ENCODE data around the gene DUSP22.

Gene DUSP22

DNA sequence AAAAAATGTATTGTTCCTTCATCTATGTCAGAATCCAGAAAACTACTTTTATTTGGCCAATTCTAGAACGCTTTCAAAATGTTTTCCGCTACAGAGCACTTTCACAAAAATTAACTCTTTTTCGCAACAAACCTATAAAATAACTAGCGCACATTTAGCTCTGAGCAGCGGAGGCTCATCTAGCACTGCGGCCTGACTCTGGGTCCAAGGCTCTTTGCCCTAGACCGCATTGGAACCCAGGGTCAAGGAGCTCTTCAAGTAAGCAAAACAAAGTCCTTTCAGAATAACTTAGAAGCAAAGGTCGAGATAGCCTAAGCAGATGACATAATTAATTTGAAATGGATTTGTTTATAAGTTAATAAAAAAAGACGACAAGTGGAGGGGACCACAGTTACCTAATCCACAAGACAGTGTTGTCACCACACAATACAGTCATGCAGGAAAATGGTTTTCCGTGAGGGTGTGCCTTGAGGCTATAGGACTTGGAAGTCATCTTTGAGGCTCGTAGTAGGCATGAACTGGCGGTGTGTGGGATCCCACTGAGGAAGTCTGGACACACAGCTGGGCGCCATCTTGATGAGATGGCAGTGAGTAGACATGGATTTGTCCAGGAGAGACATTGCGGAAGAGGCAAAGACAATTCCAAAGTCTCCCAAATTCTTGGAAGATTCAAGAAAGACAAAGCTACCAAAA is 70.1 kb downstream of the DUSP22 start:
- no peaks in the 10 kb centered on the region for H3K36me3 ChIP-seq (ENCODE audit: insufficient read depth, low read depth, low read length)
- no peak overlapping the region for H3K9ac ChIP-seq (ENCODE audit: low read depth, low read length)
- no peaks in the 10 kb centered on the region for H3K27me3 ChIP-seq (ENCODE audit: insufficient read depth, low read length)
- no peak overlapping the region for H3K4me3 ChIP-seq (ENCODE audit: low read length)
- H3K27ac ChIP-seq (ENCODE audit: low read length) = no peak overlapping the region
- H3K4me1 ChIP-seq (ENCODE audit: insufficient read depth, low read length) = no peaks in the 10 kb centered on the region
- H3K9me3 ChIP-seq (ENCODE audit: insufficient read depth, low read depth, low read length) = peaks cover 27% of the 10 kb centered on the region

DNA sequence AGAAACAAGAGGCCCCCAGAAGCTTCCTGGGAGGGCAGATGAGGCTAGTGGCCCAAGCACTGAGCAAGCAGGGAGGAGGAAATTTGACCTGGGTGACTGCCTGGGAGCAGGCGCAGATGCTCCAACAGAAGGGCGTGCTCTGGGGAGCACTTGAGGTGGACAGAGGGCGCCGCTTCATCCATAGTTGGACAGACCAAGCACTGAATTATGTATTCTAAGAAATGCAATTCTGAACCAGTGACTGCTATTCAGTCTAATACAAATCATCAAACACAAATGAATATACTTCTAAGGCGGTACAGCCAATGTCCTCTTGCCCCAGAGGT is 70.6 kb downstream of the DUSP22 start:
- H3K9ac ChIP-seq (ENCODE audit: low read depth, low read length) = no peak overlapping the region
- no peaks in the 10 kb centered on the region for H3K27me3 ChIP-seq (ENCODE audit: insufficient read depth, low read length)
- no peaks in the 10 kb centered on the region for H3K4me1 ChIP-seq (ENCODE audit: insufficient read depth, low read length)
- no peak overlapping the region for H3K27ac ChIP-seq (ENCODE audit: low read length)
- H3K9me3 ChIP-seq (ENCODE audit: insufficient read depth, low read depth, low read length) = peaks cover 27% of the 10 kb centered on the region
- H3K36me3 ChIP-seq (ENCODE audit: insufficient read depth, low read depth, low read length) = no peaks in the 10 kb centered on the region
- H3K4me3 ChIP-seq (ENCODE audit: low read length) = no peak overlapping the region

- no peaks in the 10 kb centered on the region for H3K27me3 ChIP-seq (ENCODE audit: insufficient read depth, low read length)
- H3K9ac ChIP-seq (ENCODE audit: low read depth, low read length) = no peak overlapping the region
- peaks cover 27% of the 10 kb centered on the region for H3K9me3 ChIP-seq (ENCODE audit: insufficient read depth, low read depth, low read length)
- H3K4me3 ChIP-seq (ENCODE audit: low read length) = no peak overlapping the region
- no peaks in the 10 kb centered on the region for H3K4me1 ChIP-seq (ENCODE audit: insufficient read depth, low read length)
- H3K36me3 ChIP-seq (ENCODE audit: insufficient read depth, low read depth, low read length) = no peaks in the 10 kb centered on the region
- no peak overlapping the region for H3K27ac ChIP-seq (ENCODE audit: low read length)
Observed at GRCh38 chr6:363291-363690, 71.0 kb downstream of the DUSP22 start.

GRCh38 chr6:363909-364308 is 71.6 kb downstream of the DUSP22 start:
- H3K27me3 ChIP-seq (ENCODE audit: insufficient read depth, low read length) = no peaks in the 10 kb centered on the region
- H3K9ac ChIP-seq (ENCODE audit: low read depth, low read length) = no peak overlapping the region

DNA sequence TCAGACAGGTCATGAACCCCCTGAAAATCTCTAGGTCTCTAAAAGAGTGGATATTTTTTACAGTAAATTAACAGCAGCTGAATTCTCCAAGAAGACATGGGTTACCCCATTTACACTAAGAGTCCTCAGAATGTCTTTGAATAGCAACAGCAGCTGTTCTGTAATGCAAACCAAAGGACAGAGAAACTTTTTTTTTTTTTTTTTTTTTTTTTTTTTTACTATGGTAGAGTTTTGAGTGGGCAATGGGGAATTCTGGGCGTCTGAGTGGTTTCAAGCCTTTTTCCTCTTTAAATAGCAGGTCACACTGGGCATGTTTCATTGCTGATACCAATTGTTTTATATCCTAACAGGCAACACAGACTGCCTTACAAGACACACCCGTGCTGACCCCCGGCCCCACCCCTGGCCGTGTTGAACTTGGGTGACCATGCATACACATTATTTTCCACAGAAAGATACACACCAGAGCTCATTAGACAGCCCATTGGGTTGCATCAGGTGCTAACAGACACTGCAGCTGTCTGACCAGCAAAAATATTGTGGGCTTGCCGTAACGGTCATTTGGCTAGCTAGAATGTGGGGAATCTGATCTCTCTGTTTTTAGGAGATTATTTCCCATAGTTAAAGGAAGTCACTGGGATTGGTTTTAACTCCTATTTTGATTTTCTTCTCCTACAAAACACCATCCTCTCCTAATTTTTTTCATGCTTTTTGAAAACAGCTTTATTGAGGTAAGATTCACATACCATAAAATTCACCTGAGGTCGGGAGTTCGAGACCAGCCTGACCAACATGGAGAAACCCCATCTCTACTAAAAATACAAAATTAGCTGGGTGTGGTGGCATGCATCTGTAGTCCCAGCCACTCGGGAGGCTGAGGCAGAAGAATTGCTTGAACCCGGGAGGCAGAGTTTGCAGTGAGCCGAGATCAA is 72.6 kb downstream of the DUSP22 start:
- no peak overlapping the region for H3K9ac ChIP-seq (ENCODE audit: low read depth, low read length)
- no peaks in the 10 kb centered on the region for H3K27me3 ChIP-seq (ENCODE audit: insufficient read depth, low read length)
- no peaks in the 10 kb centered on the region for H3K36me3 ChIP-seq (ENCODE audit: insufficient read depth, low read depth, low read length)
- peaks cover 27% of the 10 kb centered on the region for H3K9me3 ChIP-seq (ENCODE audit: insufficient read depth, low read depth, low read length)
- H3K27ac ChIP-seq (ENCODE audit: low read length) = no peak overlapping the region
- H3K4me1 ChIP-seq (ENCODE audit: insufficient read depth, low read length) = no peaks in the 10 kb centered on the region
- no peak overlapping the region for H3K4me3 ChIP-seq (ENCODE audit: low read length)

More at GRCh38 chr6:363909-364308, 71.6 kb downstream of the DUSP22 start:
- Histone ChIP-seq H3K36me3 (ENCODE audit: insufficient read depth, low read depth, low read length) (no peaks in the 10 kb centered on the region), H3K27ac (ENCODE audit: low read length) (no peak overlapping the region), H3K4me3 (ENCODE audit: low read length) (no peak overlapping the region), H3K4me1 (ENCODE audit: insufficient read depth, low read length) (no peaks in the 10 kb centered on the region), H3K9me3 (ENCODE audit: insufficient read depth, low read depth, low read length) (peaks cover 27% of the 10 kb centered on the region)

- Histone ChIP-seq H3K9ac (ENCODE audit: low read depth, low read length) (no peak overlapping the region), H3K27me3 (ENCODE audit: insufficient read depth, low read length) (no peaks in the 10 kb centered on the region), H3K36me3 (ENCODE audit: insufficient read depth, low read depth, low read length) (no peaks in the 10 kb centered on the region), H3K27ac (ENCODE audit: low read length) (no peak overlapping the region), H3K9me3 (ENCODE audit: insufficient read depth, low read depth, low read length) (peaks cover 31% of the 10 kb centered on the region), H3K4me1 (ENCODE audit: insufficient read depth, low read length) (no peaks in the 10 kb centered on the region), H3K4me3 (ENCODE audit: low read length) (no peak overlapping the region)
Observed at GRCh38 chr6:365835-366234, 73.5 kb downstream of the DUSP22 start.

DNA sequence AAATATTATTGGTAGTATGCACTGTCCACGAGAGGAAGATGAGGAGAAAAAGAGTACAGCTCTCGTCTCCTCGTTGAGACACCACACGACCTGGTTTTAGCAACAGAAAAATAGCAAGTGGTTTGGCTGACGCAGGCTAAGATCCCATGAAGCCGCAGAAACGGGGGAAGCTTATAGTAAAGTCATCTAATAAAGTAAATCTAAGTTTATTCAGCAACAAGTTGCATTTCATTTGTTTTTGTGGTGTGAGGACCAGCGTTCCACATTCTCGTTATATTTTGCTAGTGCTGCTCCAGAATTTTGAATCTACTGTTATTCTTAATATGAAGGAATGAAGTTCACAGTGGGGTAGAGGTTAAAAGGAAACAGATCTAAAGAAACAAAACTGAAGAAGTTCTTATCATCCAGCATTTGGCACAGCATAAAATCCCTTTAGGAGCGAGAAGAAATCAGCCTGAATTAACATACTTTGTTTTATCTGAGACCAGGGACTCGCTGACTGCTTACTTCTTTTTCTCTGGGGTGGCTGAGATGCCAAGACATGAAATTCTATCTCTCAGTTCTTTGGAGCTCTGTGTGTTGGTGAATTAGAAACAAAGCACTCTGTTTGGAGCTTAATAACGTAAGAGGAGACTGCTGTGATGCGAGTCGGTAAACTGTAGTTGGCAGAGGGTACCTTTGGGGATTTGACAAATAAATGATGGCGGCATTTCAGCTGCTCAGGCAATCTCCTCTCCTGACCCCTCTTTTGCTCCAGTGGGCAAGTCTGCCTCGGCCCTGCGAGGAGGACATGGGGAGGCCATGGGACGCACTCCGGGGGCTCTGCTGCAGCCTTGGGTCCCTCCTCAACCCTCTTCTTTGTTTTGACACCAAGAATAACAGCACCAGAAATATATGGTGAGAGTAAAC is 74.4 kb downstream of the DUSP22 start:
- no peaks in the 10 kb centered on the region for H3K36me3 ChIP-seq (ENCODE audit: insufficient read depth, low read depth, low read length)
- H3K9ac ChIP-seq (ENCODE audit: low read depth, low read length) = no peak overlapping the region
- no peak overlapping the region for H3K27ac ChIP-seq (ENCODE audit: low read length)
- H3K9me3 ChIP-seq (ENCODE audit: insufficient read depth, low read depth, low read length) = peaks cover 31% of the 10 kb centered on the region
- H3K4me1 ChIP-seq (ENCODE audit: insufficient read depth, low read length) = no peaks in the 10 kb centered on the region
- no peaks in the 10 kb centered on the region for H3K27me3 ChIP-seq (ENCODE audit: insufficient read depth, low read length)
- no peak overlapping the region for H3K4me3 ChIP-seq (ENCODE audit: low read length)

DNA sequence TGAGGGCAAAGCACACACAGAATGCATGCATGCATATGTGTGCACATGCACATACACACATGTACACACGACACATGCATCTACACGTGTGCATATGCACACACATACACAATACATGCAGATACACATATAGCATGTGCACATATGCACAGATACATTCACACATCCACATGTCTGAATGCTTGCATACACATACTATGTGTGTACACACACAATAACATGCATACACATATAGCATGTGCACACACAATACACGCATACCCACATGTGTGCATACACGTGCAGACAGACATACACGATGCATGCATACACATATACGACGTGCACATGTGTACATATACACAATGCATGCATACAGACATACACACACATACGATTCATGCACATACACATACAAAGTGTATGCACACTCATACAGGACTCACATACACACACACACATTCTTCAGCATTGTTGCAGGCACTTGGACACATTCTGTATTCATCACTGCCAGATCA is 75.1 kb downstream of the DUSP22 start:
- Histone ChIP-seq H3K9me3 (ENCODE audit: insufficient read depth, low read depth, low read length) (peaks cover 31% of the 10 kb centered on the region), H3K27ac (ENCODE audit: low read length) (no peak overlapping the region), H3K4me1 (ENCODE audit: insufficient read depth, low read length) (no peaks in the 10 kb centered on the region), H3K36me3 (ENCODE audit: insufficient read depth, low read depth, low read length) (no peaks in the 10 kb centered on the region), H3K9ac (ENCODE audit: low read depth, low read length) (no peak overlapping the region), H3K27me3 (ENCODE audit: insufficient read depth, low read length) (no peaks in the 10 kb centered on the region), H3K4me3 (ENCODE audit: low read length) (no peak overlapping the region)

DNA sequence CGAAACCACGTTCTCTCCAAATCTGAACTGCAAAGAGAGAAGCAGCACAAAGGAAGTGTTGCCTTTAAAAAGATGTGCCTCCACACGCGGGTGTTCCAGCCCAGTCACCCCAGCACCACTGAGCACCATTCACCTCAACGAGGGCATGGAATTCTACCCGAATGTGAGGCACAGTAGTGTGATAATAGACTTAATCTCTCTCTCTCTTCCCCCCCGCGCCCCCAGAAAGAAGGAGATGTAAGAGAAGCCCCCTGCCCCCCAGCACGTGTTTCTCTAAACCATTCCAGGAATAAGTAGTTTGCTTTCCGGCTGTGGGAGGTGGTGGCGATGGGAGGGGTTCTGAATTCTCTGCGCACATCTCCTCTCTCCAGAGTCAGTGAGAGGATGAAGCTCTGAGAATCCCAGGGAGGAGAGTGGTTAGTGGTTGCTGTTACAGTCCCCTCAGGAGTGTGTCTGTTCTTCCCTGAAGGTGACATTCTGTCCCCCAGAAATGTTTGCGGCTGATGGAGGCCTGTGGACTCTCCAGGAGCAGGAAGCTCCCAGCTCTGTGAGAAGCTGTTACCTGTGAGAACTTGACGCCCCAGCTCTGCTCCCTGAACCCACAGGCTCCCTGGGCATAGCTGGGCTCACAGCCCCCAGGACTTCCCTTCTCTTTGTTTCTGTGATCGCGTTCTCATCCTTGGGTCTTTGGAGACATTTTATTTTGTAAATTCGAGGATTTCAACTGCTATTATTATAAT is 75.8 kb downstream of the DUSP22 start:
- Histone ChIP-seq H3K4me3 (ENCODE audit: low read length) (no peak overlapping the region), H3K27ac (ENCODE audit: low read length) (no peak overlapping the region), H3K4me1 (ENCODE audit: insufficient read depth, low read length) (no peaks in the 10 kb centered on the region), H3K36me3 (ENCODE audit: insufficient read depth, low read depth, low read length) (no peaks in the 10 kb centered on the region), H3K9me3 (ENCODE audit: insufficient read depth, low read depth, low read length) (peaks cover 25% of the 10 kb centered on the region), H3K27me3 (ENCODE audit: insufficient read depth, low read length) (peaks cover 5% of the 10 kb centered on the region; the same call in 1 of the 2 replicates), H3K9ac (ENCODE audit: low read depth, low read length) (no peak overlapping the region)

- H3K9ac ChIP-seq (ENCODE audit: low read depth, low read length) = no peak overlapping the region
- no peak overlapping the region for H3K4me3 ChIP-seq (ENCODE audit: low read length)
- peaks cover 12% of the 10 kb centered on the region; the same call in 1 of the 2 replicates for H3K27me3 ChIP-seq (ENCODE audit: insufficient read depth, low read length)
- H3K4me1 ChIP-seq (ENCODE audit: insufficient read depth, low read length) = peaks cover 5% of the 10 kb centered on the region; the same call in 1 of the 2 replicates
- no peaks in the 10 kb centered on the region for H3K36me3 ChIP-seq (ENCODE audit: insufficient read depth, low read depth, low read length)
- peaks cover 8% of the 10 kb centered on the region; the same call in 1 of the 2 replicates for H3K9me3 ChIP-seq (ENCODE audit: insufficient read depth, low read depth, low read length)
- H3K27ac ChIP-seq (ENCODE audit: low read length) = no peak overlapping the region
Observed at GRCh38 chr6:369559-370431, 77.5 kb downstream of the DUSP22 start.
